GM18858 (cell line): ENCODE measurements around the gene SPRYD3.

Experiments used
- ATAC-seq: cut with Tn5 transposase; IDR thresholded peaks from one replicate; pipeline ENCODE4 v1.9.1; 2021; ENCODE audit not compliant: unreplicated experiment

The SPRYD3 gene

GRCh38 chr12:53064613-53065436 is 14.4 kb downstream of the SPRYD3 start:
- no peak for ATAC-seq

DNA sequence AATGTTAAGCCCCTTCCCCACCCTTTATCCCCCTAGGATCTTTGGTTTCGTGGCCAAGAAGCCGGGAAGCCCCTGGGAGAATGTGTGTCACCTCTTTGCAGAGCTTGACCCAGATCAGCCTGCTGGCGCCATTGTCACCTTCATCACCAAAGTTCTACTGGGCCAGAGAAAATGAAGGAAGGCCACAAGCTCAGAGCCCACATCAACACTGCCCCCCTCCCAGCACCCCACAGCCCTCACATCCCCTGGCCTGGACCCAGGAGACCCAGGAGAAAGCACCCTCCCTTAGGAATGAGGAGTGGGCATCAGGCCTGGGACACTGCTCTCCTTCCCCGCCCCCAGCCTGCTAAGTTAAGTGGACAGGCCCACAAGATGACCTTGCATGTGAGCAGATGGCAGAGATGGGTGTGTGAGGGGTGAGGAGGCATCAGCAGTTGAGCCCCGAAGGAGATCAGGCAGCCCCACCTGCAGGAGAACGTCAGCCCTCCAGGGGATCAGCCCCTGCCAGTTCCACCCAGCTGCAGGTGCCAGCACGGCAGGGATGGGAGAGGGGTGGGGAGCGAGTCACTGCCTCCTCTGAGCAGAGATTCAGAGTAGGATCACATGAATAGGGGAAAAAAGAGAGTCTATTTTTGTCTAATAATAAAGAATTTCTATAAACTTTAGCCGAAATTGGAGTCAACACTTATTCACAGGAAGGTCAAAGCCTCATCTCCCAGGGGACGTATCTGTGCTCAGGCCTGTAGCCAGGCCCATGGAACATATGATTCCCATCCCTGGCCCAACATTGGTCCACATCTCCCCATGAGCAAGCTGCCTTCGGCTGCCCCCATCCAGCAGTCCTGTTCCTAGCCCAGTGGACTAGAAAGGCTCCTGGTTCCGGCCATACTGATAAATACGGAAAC is 15.2 kb downstream of the SPRYD3 start:
- ATAC-seq: no peak

DNA sequence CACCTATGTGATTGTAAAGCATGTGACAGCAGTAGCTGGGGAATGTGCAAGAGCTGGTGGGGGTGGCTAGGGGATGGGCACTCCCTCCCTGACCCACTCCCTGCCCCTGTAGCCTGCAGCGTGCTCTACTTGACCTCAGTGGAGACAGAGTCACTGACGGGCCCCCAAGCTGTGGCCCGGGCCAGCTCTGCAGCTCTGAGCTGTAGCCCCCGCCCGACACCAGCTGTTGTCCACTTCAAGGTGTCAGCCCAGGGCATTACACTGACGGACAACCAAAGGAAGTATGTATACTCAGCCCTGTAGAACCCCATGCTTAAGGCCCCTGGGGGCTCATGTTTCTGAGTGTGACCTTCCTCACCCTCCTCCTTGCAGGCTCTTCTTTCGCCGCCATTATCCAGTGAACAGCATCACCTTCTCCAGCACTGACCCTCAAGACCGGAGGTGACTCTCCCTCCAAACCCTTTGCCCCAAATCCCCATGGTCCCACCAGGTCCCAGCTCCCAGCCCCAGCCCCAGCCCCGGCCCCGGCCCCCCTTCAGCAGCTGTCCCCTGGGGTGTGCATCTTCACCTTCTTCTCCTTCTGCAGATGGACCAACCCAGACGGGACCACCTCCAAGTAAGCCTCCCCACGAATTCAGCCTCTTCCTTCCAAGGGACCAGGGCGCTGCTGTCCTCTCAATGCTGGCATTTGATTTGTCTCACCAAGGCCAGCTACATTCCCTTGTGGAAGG is 16.0 kb downstream of the SPRYD3 start:
- ATAC-seq: no peak

- no peak for ATAC-seq
Observed at GRCh38 chr12:53062011-53062961, 16.9 kb downstream of the SPRYD3 start.

GRCh38 chr12:53061404-53062010 is 17.7 kb downstream of the SPRYD3 start:
- ATAC-seq: no peak

DNA sequence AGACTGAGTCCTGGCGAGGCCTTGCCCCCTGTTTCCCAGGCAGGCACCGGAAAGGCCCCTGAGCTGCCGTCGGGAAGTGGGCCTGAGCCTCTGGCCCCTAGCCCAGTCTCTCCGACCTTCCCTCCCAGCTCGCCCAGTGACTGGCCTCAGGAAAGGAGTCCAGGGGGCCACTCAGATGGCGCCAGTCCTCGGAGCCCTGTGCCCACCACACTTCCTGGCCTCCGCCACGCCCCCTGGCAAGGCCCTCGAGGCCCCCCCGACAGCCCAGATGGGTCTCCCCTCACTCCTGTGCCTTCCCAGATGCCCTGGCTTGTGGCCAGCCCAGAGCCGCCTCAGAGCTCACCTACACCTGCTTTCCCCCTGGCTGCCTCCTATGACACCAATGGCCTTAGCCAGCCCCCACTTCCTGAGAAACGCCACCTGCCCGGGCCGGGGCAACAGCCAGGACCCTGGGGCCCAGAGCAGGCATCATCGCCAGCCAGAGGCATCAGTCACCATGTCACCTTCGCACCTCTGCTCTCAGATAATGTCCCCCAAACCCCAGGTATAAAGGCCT is 18.4 kb downstream of the SPRYD3 start:
- no peak for ATAC-seq

DNA sequence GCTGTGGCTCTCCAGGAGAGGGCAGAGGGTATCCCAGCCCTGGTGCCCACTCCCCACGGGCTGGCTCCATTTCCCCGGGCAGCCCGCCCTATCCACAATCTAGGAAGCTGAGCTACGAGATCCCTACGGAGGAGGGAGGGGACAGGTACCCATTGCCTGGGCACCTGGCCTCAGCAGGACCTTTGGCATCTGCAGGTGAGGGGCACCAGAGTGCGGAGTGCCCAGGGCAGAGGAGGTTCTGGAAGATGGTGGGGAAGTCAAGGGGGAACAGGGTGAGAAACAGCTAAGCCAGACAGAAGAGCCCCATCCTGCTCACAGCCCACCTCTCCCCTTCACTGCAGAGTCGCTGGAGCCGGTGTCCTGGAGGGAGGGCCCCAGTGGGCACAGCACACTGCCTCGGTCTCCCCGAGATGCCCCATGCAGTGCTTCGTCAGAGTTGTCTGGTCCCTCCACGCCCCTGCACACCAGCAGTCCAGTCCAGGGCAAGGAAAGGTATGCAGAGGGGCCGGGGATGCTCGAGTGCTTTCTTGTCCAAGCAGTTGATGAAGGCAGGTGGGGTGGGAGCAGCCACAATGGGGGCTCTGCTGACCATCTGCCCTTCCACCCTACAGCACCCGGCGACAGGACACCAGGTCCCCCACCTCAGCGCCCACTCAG is 19.0 kb downstream of the SPRYD3 start:
- no peak for ATAC-seq

DNA sequence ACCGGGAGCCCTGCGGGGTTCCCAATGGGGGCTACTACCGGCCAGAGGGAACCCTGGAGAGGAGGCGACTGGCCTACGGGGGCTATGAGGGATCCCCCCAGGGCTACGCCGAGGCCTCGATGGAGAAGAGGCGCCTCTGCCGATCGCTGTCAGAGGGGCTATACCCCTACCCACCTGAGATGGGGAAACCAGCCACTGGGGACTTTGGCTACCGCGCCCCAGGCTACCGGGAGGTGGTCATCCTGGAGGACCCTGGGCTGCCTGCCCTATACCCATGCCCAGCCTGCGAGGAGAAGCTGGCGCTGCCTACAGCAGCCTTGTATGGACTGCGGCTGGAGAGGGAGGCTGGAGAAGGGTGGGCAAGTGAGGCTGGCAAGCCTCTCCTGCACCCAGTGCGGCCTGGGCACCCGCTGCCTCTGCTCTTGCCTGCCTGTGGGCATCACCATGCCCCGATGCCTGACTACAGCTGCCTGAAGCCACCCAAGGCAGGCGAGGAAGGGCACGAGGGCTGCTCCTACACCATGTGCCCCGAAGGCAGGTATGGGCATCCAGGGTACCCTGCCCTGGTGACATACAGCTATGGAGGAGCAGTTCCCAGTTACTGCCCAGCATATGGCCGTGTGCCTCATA is 19.6 kb downstream of the SPRYD3 start:
- no peak for ATAC-seq

DNA sequence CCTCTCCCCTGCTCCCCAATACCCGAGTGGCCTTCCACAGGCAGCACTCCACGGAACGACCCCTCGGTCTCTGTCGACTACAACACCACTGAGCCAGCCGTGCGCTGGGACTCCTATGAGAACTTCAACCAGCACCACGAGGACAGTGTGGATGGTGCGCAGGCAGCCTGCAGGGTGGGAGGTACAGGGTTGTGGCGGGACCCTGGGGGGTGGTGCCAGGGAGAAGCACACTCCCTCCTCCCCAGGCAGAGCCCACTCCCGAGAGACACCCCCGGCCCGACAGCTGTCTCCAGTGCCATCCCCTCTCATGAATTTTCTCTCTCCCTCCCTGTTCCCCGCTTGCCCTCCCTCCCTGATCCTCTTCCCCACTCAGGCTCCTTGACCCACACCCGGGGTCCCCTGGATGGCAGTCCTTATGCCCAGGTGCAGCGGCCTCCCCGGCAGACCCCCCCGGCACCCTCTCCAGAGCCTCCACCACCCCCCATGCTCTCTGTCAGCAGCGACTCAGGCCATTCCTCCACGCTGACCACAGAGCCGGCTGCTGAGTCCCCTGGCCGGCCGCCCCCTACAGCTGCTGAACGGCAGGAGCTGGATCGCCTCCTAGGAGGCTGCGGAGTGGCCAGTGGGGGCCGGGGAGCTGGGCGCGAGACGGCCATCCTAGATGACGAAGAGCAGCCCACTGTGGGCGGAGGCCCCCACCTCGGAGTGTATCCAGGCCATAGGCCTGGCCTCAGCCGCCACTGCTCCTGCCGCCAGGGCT is 20.3 kb downstream of the SPRYD3 start:
- no peak for ATAC-seq

DNA sequence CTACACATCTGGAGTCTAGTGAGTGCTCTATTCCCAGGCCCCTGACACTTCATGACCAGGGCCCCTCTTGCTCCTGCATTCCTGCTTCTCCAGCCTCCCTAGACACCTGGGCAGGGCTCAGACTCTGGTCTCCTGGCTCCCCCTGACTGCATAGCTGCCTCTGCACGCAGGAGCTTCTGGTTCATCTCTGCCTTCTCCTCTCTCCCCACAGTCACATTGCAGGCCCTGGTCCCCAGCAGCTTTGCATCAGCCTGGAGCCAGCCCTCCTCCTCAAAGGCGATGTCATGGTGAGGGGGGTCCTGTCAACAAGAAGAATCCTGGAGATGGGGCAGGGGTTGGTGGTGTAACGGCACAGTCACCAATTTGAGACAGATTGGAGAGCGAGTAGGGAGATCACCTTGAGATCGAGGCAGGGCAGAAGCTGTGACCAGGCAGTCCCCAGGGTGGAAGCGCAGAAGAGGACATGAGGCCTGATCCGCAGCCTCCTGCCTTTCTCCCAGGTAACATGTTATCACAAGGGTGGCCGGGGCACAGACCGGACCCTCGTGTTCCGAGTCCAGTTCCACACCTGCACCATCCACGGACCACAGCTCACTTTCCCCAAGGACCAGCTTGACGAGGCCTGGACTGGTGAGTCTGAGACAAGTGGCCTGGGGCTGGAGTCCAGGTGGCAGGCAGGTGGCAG is 21.2 kb downstream of the SPRYD3 start:
- ATAC-seq: no peak

GRCh38 chr12:53056901-53057300 is 22.3 kb downstream of the SPRYD3 start:
- ATAC-seq: no peak

DNA sequence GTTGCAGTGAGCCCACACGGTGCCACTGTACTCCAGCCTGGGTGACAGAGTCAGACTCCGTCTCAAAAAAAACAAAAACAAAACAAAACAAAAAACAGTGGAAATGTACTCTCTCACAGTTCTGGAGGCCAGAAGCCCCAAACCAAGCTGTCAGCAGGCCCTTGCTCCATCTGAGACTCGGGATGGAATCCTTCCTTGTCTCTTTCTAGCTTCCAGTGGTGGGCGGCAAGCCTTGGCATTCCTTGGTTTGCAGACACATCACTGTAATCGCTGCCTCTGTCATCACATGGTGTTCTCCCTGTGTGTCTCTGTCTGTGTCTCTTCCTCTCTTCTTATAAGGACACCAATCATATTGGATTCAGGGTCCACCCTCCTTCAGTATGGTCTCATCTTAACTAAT is 22.9 kb downstream of the SPRYD3 start:
- no peak for ATAC-seq

DNA sequence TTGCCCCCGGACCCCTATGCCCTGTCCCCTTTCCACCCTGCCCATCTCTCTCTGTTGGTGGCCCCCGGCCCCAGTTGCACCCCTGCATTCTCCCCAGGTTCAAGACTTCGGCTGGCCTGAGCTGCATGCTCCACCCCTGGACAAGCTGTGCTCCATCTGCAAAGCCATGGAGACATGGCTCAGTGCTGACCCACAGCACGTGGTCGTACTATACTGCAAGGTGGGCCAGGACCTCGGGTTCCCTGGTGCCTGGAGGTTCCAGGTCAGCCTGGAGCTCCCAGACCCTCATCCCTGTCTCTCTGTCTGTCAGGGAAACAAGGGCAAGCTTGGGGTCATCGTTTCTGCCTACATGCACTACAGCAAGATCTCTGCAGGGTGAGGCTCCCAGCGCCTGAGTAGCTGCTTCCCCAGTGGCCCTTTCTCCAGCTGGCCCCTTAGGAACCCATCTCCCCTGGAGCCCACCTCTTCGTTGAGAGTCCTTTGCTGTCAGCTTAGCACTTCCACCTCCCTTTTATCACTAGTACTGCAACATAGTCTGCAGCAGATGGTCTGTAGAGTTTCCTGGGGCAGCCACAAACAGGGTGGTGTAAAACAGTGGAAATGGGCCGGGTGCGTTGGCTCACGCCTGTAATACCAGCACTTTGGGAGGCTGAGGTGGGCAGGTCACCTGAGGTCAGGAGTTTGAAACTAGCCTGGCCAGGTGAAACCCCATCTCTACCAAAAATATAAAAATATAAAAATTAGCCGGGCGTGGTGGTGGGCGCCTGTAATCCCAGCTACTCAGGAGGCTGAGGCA is 23.5 kb downstream of the SPRYD3 start:
- ATAC-seq: no peak

GRCh38 chr12:53054112-53054878 is 24.9 kb downstream of the SPRYD3 start:
- ATAC-seq: peak; percentile 78

GRCh38 chr12:53053218-53054111 is 25.7 kb downstream of the SPRYD3 start:
- no peak for ATAC-seq
